Posterior vena cava (tissue), 2 donors: ENCODE results near the gene REC8. TPM values are rescaled to one million over a fixed set of nuclear protein-coding genes. Genes with fewer than 3 reads are reported as not detected.
A peak's percentile ranks its signal among the peaks of the same experiment; 100 is the strongest.

ENCODE experiments used
- DNase-seq: peaks from one replicate; pipeline ENCODE4 v3.0.0-alpha.2; 2020; ENCODE audit warnings: low spot score
- intact Hi-C, 2 donors: fragments of 100-400 bp; cut with DNase I; formaldehyde crosslinking; loops; one replicate each; pipeline versions ENCODE4 v1.14.1 to v1.14.2; 2022 to 2023
- total RNA-seq, 2 donors: library from RNA; stranded (reverse); fragmentation: NEBNext Ultra II Directional; extraction: Animal tissue kit (Norgen Biotek cat#: 25700); gene quantifications; one replicate each; pipeline ENCODE4 v1.2.1, GENCODE V29; 2021
- donor health status: DM: yes; HTN: yes; CAD: no.
- donor health status: DM: yes; HTN: yes; CAD: no.

Gene REC8
- total RNA-seq, 2 donors from 2014 or later, result 8.0 to 9.4 TPM

DNA sequence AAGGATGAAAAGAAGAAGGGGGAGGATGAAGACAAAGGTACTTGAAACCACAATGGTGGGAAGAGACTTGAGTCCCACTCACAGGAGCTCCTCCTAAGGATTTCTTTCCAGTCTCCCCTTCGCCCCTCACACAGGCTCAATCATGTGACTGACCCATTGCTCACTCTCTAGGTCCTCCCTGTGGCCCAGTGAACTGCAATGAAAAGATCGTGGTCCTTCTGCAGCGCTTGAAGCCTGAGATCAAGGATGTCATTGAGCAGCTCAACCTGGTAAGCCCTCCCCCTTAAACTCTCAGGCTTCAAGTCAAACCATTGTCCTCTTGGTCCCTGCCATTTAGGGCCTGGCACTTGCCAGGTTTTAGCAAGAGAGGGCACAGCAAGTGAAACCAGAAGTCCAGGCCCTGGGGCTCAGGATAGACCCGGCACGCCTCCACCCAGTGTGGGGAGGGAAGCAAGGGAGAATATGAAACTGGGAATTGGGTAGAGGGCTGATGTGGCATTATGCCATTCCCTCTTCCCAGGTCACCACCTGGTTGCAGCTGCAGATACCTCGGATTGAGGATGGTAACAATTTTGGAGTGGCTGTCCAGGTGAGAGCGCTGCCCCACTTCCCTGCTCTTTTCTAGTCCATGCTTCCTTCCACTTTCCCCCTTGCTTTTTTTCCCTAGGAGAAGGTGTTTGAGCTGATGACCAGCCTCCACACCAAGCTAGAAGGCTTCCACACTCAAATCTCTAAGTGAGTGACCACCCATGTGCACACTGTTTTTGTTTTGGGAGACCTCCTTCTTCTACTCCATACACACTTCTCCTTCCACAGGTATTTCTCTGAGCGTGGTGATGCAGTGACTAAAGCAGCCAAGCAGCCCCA, 34.1 kb upstream of the REC8 start:
- no peak for DNase-seq
- intact Hi-C loops, result no loop called here

DNA sequence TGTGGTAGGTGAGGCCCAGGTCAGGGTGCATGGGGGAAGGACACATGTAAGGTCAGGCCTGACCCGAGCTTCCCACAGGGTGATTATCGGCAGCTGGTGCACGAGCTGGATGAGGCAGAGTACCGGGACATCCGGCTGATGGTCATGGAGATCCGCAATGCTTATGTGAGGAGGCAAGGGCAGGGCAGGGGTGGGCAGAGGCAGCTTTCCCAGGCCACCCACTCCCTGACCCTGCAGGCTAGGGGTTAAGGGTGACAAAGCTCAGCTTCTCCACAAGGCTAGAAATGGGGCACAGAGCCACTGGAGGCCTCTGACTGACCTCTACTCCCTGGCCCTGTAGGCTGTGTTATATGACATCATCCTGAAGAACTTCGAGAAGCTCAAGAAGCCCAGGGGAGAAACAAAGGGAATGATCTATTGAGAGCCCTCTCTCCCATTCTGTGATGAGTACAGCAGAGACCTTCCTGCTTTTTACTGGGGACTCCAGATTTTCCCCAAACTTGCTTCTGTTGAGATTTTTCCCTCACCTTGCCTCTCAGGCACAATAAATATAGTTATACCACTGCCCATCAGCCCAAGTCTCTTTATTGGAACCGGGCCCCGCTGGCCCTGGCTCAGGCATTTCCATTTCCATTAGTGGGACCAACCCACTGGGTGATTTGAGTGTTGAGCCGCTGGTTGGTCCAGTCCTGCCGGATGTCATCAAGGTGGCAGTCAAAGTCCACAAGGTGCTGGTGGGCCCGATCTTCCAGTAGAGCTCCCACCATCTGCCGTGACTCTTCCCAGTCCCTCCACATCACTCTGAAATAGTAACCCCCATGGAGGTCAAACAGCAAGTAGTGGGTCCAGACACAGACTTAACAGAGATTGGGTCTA, 33.2 kb upstream of the REC8 start:
- intact Hi-C loops, result no loop called here
- DNase-seq, result no peak

DNA sequence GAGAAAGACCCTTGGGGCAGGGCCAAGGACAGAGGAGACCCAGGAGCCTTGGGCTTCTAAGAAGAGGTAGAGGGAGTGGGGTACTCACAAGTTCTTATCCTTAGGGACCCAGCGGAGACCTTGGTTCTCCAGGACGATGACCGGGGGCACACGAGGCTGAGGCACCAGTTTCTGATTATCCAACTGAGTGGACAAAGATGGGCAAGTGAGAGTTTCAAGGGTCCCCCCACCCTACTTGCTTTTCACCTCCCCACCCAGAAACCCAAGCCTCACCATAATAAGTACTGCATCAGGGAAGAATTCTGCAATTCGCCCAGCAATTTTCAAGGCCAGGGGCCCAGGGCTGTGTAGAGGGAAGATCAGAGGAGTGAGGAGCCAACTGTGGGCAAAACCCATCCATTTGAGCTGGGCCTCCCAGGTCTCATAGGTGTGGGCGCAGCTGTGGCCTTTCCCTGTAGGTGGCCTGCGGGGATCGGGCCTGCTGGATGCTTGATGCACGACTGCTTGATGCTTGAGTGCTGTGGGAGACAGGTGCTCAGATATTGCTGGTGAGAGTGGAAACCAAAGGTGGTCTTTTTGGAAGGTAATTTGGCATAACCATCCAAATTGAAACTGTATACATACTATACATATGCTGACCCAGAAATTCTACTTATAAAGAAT, 32.5 kb upstream of the REC8 start:
- no peak for DNase-seq
- intact Hi-C loops, result no loop called here

DNA sequence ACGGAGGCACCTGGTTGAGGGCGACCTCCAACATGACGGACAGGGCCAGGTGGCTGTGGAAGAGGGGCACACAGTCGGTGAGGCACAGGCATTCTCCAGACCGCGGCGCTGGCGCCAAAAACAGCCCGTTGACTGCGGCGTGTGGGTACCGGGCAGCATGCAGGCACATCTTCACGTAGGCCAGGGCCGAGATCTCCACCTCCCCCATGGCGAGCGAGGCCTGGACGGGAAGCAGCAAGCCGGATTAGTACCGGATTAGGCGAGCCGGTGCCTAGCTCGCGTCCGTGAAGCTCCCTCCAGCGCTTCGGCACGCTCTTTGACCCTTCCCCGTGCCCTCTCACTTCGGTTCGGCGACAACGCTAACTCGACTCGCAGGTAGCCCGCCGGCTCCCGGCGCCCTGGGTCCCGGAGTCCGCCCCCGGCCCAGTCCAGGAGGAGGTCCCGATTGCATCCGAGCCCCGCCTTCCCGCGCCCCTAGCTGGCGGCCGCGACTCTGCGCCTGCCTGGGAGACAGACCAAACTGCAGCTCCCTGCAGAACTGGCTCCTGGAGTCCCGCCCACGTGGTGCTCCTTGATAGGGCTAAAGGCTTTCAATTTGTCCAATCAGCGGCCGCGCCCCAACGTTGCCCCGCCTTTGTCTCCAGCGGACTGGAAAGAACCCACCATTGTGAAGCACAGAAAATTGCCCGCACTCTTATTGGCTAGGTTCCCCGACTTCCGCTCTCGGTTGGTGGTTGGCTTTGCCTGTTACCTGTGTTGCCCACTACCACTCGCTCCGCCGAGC, 30.6 kb upstream of the REC8 start, which contains the start of gene EMC9:
Gene EMC9 (minus strand): TSS at position 495 of the 784 bp plus-strand sequence. CDS start 287 bp downstream, at position 208.
- DNase-seq, result peak; percentile 100
- intact Hi-C loops, result no loop called here

DNA sequence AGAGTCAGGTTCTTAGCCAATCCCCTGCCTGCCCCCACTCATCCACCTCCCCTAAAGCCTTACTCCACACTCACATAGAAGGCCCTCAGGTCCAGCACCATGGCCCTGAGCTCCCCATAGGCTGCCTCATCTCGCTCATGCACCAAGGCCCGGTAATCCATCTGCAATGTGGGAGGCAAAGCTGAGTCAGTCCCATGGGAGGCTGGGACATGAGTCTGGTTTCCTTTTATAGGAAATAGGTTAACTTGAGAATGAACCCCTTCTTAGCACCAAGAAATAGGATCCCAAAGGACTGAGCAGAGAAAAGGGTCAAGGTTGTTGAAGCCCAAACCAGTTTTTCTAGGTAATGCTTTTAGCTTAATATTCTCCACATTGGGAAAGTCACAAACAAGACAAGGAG, 28.4 kb upstream of the REC8 start:
- DNase-seq, result no peak
- intact Hi-C loops, result loop anchor here in 1 of 2 donors (1.0 kb wide), 1 partner anchor 41 kb away; no protein-coding TSS in a partner anchor

DNA sequence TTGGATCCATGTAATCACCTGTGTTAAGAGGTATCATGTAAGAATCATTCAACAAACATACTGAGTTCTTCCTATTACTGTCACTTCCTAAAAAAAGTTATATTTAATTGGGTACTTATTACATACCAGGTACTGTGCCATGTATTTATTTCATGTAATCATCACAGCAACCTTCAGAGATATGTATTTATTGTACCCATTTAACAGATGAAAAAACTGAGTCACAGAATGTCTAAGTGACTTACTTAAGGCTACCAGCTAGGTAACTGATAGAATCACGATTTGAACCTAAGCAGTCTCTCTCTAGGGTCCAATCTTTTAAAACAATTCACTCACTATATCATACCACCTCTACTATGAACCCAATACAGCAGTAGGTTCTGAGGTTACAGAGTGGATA, 27.4 kb upstream of the REC8 start:
- DNase-seq, result no peak
- intact Hi-C loops, result no loop called here

DNA sequence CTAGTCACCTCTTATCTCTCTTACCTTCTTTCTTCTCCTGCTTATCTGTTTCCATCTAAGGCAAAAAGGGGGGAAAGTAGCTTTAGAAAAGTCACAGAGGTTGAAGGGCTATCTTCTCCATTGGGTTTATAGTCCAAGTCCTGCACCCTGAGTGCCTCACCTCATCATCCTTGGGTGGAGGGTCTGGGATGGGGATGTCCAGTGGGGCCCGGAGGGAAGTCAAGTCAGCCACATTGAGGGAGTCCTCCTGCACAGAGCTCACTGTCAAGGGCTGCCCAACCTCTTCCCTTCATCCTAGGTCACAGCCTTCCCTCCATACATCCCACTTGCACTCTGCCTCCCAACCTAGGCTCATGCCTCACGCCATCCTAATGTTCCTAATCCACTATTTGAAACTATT, 26.7 kb upstream of the REC8 start:
- intact Hi-C loops, result no loop called here
- no peak for DNase-seq

DNA sequence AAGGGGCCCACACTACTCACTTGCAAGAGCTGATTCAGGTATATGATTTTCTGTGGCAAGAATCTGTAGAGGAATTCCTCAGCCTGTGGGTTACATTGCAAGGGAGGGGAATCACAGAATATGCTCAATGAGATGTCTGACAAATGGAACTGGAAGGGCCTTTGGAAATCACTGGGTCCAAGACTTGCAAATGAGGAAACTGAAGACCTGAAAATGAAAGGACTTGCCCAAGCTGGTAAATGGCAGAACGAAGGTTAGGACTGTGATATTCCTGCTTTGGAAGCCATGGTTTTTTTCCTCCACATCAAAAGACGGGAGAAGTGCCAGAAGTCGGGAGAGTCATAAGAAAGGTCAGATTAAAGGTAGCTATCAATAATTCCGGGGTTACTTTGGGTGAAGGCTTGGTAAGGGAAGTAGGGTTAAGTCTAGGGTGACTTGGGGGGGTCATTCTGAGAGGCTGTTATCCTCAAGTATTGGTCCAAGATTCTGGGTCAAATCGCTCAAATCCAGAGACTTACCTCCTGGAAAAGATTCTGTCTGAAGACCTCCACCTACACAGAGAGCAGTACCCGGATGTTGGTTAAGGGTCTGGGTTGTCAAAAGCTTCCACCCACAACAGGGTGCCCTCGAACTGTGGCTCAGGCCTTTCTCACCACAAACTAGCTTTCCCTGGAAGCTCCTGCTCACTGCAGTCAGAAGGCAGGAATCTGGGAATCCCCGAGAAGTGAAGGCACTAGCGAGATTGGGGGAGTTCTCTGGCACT, 26.0 kb upstream of the REC8 start:
- DNase-seq, result no peak
- intact Hi-C loops, result no loop called here

DNA sequence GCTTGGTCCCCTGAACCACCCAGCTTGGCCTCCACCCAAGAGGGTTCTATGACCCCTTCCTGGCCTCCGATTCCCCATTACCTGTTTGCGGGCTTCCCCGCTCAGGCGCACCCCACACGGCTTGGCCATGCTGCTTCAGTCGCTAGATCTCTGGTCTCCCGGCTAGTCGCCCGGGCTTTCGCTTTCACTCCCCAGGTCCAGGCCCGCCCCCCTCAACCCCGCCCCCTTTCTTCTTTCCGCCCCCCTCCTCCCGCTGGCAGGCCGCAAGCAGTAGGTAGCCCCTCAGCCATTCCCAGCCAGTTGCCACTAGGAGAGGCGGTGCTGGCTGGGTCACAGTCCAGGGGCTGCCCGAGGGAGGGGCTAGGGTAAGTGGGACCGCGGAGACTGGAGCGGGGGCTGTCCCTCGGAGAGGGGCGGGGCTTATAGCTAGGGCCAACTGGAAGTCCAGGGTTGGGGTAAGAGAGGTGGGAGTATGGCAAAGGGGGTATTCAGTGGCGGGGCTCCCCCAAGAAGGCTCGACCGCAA, 25.4 kb upstream of the REC8 start, which contains the start of gene PSME2:
Gene PSME2 (minus strand): TSS at position 158 of the 525 bp plus-strand sequence. CDS start 29 bp downstream, at position 129.
- intact Hi-C loops, result no loop called here

DNA sequence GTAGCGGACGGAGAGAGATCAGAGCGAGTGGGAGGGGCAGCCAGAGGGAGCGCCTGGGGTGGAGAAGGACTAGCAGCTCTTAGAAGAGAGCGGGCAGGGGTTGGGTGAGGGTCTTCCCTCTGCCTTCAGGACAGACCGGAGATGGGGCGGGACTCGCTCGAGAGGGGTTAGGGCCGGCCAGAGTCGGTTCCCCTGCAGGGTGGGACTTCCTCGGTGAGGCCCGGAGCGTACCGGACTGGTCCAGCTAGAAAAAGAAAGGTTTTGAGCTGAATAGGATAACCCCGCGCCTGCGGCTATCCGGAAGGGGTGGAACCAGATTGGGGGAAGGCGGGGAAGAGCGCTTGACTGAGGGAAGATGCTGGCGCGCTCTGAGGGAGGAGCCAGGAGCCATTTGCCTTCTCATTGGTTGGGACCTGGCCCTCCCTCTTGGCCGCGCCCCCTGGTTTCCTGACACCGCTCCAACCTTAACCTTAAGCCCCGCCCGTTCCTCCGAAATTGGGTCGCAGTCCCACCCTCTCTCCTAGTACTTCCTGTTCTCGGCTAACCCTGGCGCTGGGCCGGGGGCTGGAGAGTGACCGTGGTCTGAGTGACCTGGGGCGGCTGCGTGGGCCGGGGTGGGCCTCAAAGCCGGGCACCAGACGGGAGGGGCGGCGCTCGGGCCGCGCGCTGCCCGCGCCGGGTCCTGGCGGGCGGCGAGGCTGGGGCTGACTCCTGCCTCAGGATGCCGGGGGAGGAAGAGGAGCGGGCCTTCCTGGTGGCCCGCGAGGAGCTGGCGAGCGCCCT, 24.7 kb upstream of the REC8 start, which contains the start of gene RNF31:
Gene RNF31 (plus strand): TSS at position 521 of the 783 bp plus-strand sequence. CDS start 201 bp downstream, at position 722.
- intact Hi-C loops, result no loop called here

More for the DNA sequence above, 25.4 kb upstream of the REC8 start, which contains the start of gene PSME2:
- peak; percentile 97 for DNase-seq

DNA sequence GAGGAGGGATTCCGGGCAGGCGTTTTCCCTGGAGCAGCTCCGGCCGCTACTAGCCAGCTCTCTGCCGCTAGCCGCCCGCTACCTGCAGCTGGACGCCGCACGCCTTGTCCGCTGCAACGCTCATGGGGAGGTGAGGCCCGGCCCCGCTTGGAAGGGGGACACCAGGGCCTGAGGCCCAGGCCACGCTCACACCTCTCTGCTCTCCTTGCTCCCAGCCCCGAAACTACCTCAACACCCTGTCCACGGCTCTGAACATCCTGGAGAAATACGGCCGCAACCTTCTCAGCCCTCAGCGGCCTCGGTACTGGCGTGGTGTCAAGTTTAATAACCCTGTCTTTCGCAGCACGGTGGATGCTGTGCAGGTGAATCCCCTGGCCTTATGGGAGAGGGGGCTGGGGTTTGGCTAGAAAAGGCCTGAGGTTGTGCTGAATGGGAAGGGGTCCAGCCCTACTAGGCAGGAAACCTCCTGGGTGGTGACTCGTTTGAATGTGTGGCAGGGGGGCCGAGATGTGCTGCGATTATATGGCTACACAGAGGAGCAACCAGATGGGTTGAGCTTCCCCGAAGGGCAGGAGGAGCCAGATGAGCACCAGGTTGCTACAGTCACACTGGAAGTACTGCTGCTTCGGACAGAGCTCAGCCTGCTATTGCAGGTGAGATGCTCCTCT, 24.0 kb upstream of the REC8 start:
- DNase-seq, result peak; percentile 87
- intact Hi-C loops, result no loop called here

More for the DNA sequence above, 24.7 kb upstream of the REC8 start, which contains the start of gene RNF31:
- peak; percentile 99 for DNase-seq

DNA sequence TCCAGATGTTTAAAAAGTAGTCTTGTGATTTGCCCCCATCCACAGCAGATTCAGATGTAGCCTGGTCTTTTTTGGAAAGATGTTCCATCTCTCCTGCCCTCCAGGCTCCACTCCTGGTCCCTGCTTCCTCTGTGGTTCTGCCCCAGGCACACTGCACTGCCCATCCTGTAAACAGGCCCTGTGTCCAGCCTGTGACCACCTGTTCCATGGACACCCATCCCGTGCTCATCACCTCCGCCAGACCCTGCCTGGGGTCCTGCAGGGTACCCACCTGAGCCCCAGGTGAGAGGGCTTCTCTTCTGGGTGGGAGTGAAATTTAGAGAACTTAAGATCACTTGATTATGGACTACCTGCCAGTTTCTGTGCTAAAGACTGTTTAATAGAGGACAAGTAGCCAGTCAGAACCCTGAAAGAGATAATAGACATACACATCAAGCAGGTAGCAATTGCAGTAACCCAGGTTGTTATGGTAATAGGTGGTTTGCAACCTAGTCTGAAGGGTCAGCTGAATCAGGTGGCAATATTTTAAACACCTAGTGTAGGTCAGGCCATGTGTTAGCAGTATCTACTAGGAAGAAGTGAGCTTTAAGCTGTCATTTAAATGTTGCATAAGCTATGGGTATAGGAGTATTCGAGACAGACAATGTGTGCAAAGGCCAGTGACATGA, 22.4 kb upstream of the REC8 start:
- intact Hi-C loops, result no loop called here
- no peak for DNase-seq

DNA sequence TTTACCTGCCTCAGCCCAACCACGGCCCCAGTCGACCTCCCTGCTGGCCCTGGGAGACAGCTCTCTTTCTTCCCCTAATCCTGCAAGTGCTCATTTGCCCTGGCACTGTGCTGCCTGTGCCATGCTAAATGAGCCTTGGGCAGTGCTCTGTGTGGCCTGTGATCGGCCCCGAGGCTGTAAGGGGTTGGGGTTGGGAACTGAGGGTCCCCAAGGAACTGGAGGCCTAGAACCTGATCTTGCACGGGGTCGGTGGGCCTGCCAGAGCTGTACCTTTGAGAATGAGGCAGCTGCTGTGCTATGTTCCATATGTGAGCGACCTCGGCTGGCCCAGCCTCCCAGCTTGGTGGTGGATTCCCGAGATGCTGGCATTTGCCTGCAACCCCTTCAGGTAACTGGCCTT, 21.8 kb upstream of the REC8 start:
- no peak for DNase-seq
- intact Hi-C loops, result no loop called here

DNA sequence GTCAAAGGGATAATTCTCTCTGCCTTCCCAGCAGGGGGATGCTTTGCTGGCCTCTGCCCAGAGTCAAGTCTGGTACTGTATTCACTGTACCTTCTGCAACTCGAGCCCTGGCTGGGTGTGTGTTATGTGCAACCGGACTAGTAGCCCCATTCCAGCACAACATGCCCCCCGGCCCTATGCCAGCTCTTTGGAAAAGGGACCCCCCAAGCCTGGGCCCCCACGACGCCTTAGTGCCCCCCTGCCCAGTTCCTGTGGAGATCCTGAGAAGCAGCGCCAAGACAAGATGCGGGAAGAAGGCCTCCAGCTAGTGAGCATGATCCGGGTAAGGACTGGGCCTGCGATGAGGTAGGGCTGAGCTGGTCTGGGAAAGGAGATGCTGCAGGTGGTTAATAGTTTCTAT, 21.3 kb upstream of the REC8 start:
- intact Hi-C loops, result no loop called here
- DNase-seq, result no peak

DNA sequence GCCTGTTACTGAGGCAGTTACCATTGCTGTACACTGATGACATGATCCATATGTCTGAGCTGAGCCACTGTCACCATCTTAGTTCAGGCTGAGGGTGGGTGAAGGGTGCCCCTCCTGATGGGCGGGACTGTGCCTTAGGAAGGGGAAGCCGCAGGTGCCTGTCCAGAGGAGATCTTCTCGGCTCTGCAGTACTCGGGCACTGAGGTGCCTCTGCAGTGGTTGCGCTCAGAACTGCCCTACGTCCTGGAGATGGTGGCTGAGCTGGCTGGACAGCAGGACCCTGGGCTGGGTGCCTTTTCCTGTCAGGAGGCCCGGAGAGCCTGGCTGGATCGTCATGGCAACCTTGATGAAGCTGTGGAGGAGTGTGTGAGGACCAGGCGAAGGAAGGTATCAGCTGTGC, 20.9 kb upstream of the REC8 start:
- no peak for DNase-seq
- intact Hi-C loops, result no loop called here
